H9 (cell line): Measurements from ENCODE around the gene EPAS1. TPM values are rescaled to one million over a fixed set of nuclear protein-coding genes. Genes with fewer than 3 reads are reported as not detected.

Source experiments
- DNase-seq: peaks from one replicate; pipeline ENCODE4 v3.0.0-alpha.2; 2017
- H2AFZ ChIP-seq: one replicate; pipeline ENCODE4 v1.6.1; 2013; ENCODE audit warnings: mild to moderate bottlenecking, low read length, control low read depth, moderate library complexity
- H2AK5ac ChIP-seq: 2 replicates; pipeline ENCODE4 v1.6.1; 2013; ENCODE audit warnings: low read length, control low read depth, mixed read lengths; ENCODE audit not compliant: insufficient read length
- H2BK120ac ChIP-seq: one replicate; pipeline ENCODE4 v1.6.1; 2013; ENCODE audit warnings: low read depth, mild to moderate bottlenecking, low read length, control low read depth, inconsistent platforms; ENCODE audit not compliant: poor library complexity, severe bottlenecking
- H2BK12ac ChIP-seq: 2 replicates; pipeline ENCODE4 v1.6.1; 2013; ENCODE audit warnings: low read length, control low read depth, mixed read lengths, low read depth; ENCODE audit not compliant: insufficient read length
- H2BK15ac ChIP-seq: 2 replicates; pipeline ENCODE4 v1.6.1; 2013; ENCODE audit warnings: low read depth, low read length, control low read depth
- H2BK20ac ChIP-seq: one replicate; pipeline ENCODE4 v1.6.1; 2013; ENCODE audit warnings: low read depth, mild to moderate bottlenecking, low read length, control low read depth, inconsistent platforms; ENCODE audit not compliant: poor library complexity, severe bottlenecking
- H2BK5ac ChIP-seq: 2 replicates; pipeline ENCODE4 v1.6.1; 2013; ENCODE audit warnings: low read length, control low read depth, mixed read lengths; ENCODE audit not compliant: insufficient read length
- H3K14ac ChIP-seq: 2 replicates; pipeline ENCODE4 v1.6.1; 2013; ENCODE audit warnings: low read length, control low read depth; ENCODE audit not compliant: insufficient read depth
- H3K18ac ChIP-seq: 2 replicates; pipeline ENCODE4 v1.6.1; 2013; ENCODE audit warnings: low read depth, mild to moderate bottlenecking, mixed read lengths, low read length, control low read depth; ENCODE audit not compliant: insufficient read length
- H3K23ac ChIP-seq: 2 replicates; pipeline ENCODE4 v1.6.1; 2013; ENCODE audit warnings: low read length, control low read depth, mixed read lengths, low read depth; ENCODE audit not compliant: insufficient read length
- H3K23me2 ChIP-seq: 2 replicates; pipeline ENCODE4 v1.6.1; 2013; ENCODE audit warnings: low read depth, mild to moderate bottlenecking, mixed read lengths, low read length, control low read depth; ENCODE audit not compliant: insufficient read length, poor library complexity, severe bottlenecking
- H3K27ac ChIP-seq: 2 replicates; pipeline ENCODE4 v1.5.1; 2013; ENCODE audit warnings: low read length, control low read depth, mixed read lengths, low read depth; ENCODE audit not compliant: insufficient read length
- H3K27me3 ChIP-seq: 2 replicates; pipeline ENCODE4 v1.6.1; 2013; ENCODE audit warnings: low read length, control low read depth, inconsistent platforms; ENCODE audit not compliant: insufficient read depth
- H3K4ac ChIP-seq: 2 replicates; pipeline ENCODE4 v1.6.1; 2013; ENCODE audit warnings: low read depth, mild to moderate bottlenecking, control low read depth, inconsistent platforms, low read length, moderate library complexity
- H3K4me1 ChIP-seq: 2 replicates; pipeline ENCODE4 v1.6.1; 2013; ENCODE audit warnings: low read length, control low read depth, inconsistent platforms; ENCODE audit not compliant: insufficient read depth
- H3K4me2 ChIP-seq: 2 replicates; pipeline ENCODE4 v1.6.1; 2013; ENCODE audit warnings: low read length, control low read depth, mixed read lengths; ENCODE audit not compliant: insufficient read length, insufficient read depth
- H3K56ac ChIP-seq: 2 replicates; pipeline ENCODE4 v1.6.1; 2013; ENCODE audit warnings: low read depth, mild to moderate bottlenecking, mixed read lengths, low read length, control low read depth; ENCODE audit not compliant: insufficient read length
- H3K79me1 ChIP-seq: 2 replicates; pipeline ENCODE4 v1.6.1; 2013; ENCODE audit warnings: low read depth, mild to moderate bottlenecking, moderate library complexity, low read length, control low read depth, inconsistent platforms; ENCODE audit not compliant: insufficient read depth, poor library complexity, severe bottlenecking
- H3K79me2 ChIP-seq: 2 replicates; pipeline ENCODE4 v1.6.1; 2013; ENCODE audit warnings: low read length, control low read depth, inconsistent platforms; ENCODE audit not compliant: insufficient read depth
- H3K9ac ChIP-seq: 2 replicates; pipeline ENCODE4 v1.6.1; 2013; ENCODE audit warnings: low read length, control low read depth, mixed read lengths; ENCODE audit not compliant: insufficient read length; ENCODE audit errors: extremely low read depth
- H3K9me3 ChIP-seq: one replicate; pipeline ENCODE4 v1.6.1; 2013; ENCODE audit warnings: low read depth, low read length, inconsistent platforms; ENCODE audit not compliant: control insufficient read depth
- H3T11ph ChIP-seq: one replicate; pipeline ENCODE4 v1.6.1; 2013; ENCODE audit warnings: mild to moderate bottlenecking, low read length, control low read depth, inconsistent platforms
- H4K20me1 ChIP-seq: one replicate; pipeline ENCODE4 v1.6.1; 2013; ENCODE audit not compliant: control insufficient read depth, insufficient read length, insufficient read depth
- H4K5ac ChIP-seq: 2 replicates; pipeline ENCODE4 v1.6.1; 2013; ENCODE audit warnings: low read depth, mild to moderate bottlenecking, mixed read lengths, low read length, control low read depth; ENCODE audit not compliant: insufficient read length
- H4K8ac ChIP-seq: replicated peaks from 2 replicates; pipeline ENCODE4 v1.6.1; 2013; ENCODE audit warnings: low read length, control low read depth, mixed read lengths, low read depth; ENCODE audit not compliant: insufficient read length
- H4K91ac ChIP-seq: 2 replicates; pipeline ENCODE4 v1.6.1; 2013; ENCODE audit warnings: low read depth, mild to moderate bottlenecking, moderate library complexity, mixed read lengths, low read length, control low read depth; ENCODE audit not compliant: insufficient read length
- H3K27ac Mint-ChIP-seq, 3 experiments: 2 replicates in 2 of 3; 3 replicates in 1 of 3; pipeline ENCODE4 v1.8.0; 2020 to 2021; ENCODE audit warnings: mixed read lengths in 3 of 3, mild to moderate bottlenecking in 1 of 3, moderate library complexity in 1 of 3
- H3K27me3 Mint-ChIP-seq: 2 replicates; pipeline ENCODE4 v1.8.0; 2021; ENCODE audit warnings: low read depth, mild to moderate bottlenecking, moderate library complexity, mixed read lengths
- H3K36me3 Mint-ChIP-seq, 3 experiments: 2 replicates in 2 of 3; 3 replicates in 1 of 3; pipeline ENCODE4 v1.8.0; 2020 to 2021; ENCODE audit warnings: low read depth in 3 of 3, mixed read lengths in 3 of 3; ENCODE audit not compliant: insufficient read depth in 1 of 3
- H3K4me1 Mint-ChIP-seq, 2 experiments: 2 replicates each; pipeline ENCODE4 v1.8.0; 2020; ENCODE audit warnings: mixed read lengths in 2 of 2
- H3K4me3 Mint-ChIP-seq, 2 experiments: 2 replicates in 1 of 2; 3 replicates in 1 of 2; pipeline ENCODE4 v1.8.0; 2020 to 2021; ENCODE audit warnings: mild to moderate bottlenecking in 2 of 2, mixed read lengths in 2 of 2, moderate library complexity in 1 of 2
- H3K9me3 Mint-ChIP-seq, 2 experiments: 2 replicates in 1 of 2; 3 replicates in 1 of 2; pipeline ENCODE4 v1.8.0; 2020; ENCODE audit warnings: mild to moderate bottlenecking in 2 of 2, mixed read lengths in 2 of 2, moderate library complexity in 1 of 2
- WGBS: extraction: QIAGEN DNeasy Blood & Tissue Kit; methylation state at CpG from one replicate; pipeline ENCODE4 v1.1.7; 2013; ENCODE audit warnings: missing lambda C conversion rate, low lambda C conversion rate, mixed read lengths; ENCODE audit not compliant: insufficient read length; ENCODE audit errors: extremely low coverage; 5-methylcytosine and 5-hydroxymethylcytosine counted together
- total RNA-seq: library from RNA; stranded (reverse); gene quantifications from 2 replicates; pipeline ENCODE4 v1.2.1, GENCODE V29; 2021
- TF ChIP-seq, protein P1 (sequence below): fragments of 200-600 bp; sonication (generic); conservative IDR thresholded peaks from 3 replicates; pipeline ENCODE4 v1.8.0; 2021; ENCODE audit warnings: antibody characterized with exemption, mild to moderate bottlenecking

The EPAS1 gene
- total RNA-seq, 1 experiment from 2014 or later: 1.1 TPM

DNA sequence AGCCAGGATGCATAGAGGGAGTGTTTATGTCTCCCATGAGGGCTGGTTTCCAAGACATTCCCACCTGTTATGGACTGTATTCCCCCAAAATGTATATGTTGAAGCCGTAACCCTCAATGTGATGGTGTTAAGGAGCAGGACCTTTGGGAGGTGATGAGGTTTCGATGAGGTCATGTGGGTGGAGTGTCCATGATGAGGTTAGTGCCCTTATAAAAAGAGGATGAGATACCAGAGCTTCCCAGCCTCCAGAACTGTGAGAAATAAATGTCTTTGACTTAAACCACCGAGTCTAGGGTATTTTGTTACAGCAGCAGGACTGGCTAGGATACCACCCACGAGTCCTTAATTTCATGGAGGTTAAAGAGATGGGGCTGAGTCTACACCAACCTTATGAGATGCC is 22.6 kb upstream of the EPAS1 start:
- Mint-ChIP-seq H3K27ac (no peak overlapping the region), H3K36me3 (no peaks in the 10 kb centered on the region; a peak in 1 of 7 replicates), H3K4me1 (peaks cover 24% of the 10 kb centered on the region in 2 experiments), H3K4me3 (no peak overlapping the region), H3K27me3 (peaks cover 9% of the 10 kb centered on the region), H3K9me3 (no peaks in the 10 kb centered on the region)
- Histone ChIP-seq H3K27ac (no peak overlapping the region), H3K9me3 (no peaks in the 10 kb centered on the region), H3K4me1 (no peaks in the 10 kb centered on the region; the same call in 1 of the 2 replicates), H2BK20ac (no peak overlapping the region), H2BK5ac (no peak overlapping the region), H4K5ac (no peak overlapping the region), H3K9ac (no peak overlapping the region), H3K79me2 (no peaks in the 10 kb centered on the region), H3K14ac (no peak overlapping the region), H3K79me1 (no peaks in the 10 kb centered on the region), H2BK12ac (no peak overlapping the region), H3T11ph (no peak overlapping the region), H2BK120ac (no peak overlapping the region), H3K27me3 (no peaks in the 10 kb centered on the region), H2AK5ac (no peak overlapping the region), H3K56ac (no peak overlapping the region), H4K20me1 (no peaks in the 10 kb centered on the region), H3K4ac (no peak overlapping the region), H3K18ac (no peak overlapping the region), H3K4me2 (no peak overlapping the region), H3K23ac (no peak overlapping the region), H4K8ac (no peak overlapping the region), H3K23me2 (no peaks in the 10 kb centered on the region), H2BK15ac (no peak overlapping the region), H4K91ac (no peak overlapping the region), H2AFZ (no peak overlapping the region)
- WGBS: no CpG with 5 or more reads among the region's 4 CpGs
- TF ChIP-seq, protein P1, sequence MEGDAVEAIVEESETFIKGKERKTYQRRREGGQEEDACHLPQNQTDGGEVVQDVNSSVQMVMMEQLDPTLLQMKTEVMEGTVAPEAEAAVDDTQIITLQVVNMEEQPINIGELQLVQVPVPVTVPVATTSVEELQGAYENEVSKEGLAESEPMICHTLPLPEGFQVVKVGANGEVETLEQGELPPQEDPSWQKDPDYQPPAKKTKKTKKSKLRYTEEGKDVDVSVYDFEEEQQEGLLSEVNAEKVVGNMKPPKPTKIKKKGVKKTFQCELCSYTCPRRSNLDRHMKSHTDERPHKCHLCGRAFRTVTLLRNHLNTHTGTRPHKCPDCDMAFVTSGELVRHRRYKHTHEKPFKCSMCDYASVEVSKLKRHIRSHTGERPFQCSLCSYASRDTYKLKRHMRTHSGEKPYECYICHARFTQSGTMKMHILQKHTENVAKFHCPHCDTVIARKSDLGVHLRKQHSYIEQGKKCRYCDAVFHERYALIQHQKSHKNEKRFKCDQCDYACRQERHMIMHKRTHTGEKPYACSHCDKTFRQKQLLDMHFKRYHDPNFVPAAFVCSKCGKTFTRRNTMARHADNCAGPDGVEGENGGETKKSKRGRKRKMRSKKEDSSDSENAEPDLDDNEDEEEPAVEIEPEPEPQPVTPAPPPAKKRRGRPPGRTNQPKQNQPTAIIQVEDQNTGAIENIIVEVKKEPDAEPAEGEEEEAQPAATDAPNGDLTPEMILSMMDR: no peak
- no peak for DNase-seq
